Measurements from ENCODE around the gene CTSW. TPM values are rescaled to one million over a fixed set of nuclear protein-coding genes. Genes with fewer than 3 reads are reported as not detected.

CTSW gene
- total RNA-seq, 1 experiment from 2014 or later: 1.8 TPM

DNA sequence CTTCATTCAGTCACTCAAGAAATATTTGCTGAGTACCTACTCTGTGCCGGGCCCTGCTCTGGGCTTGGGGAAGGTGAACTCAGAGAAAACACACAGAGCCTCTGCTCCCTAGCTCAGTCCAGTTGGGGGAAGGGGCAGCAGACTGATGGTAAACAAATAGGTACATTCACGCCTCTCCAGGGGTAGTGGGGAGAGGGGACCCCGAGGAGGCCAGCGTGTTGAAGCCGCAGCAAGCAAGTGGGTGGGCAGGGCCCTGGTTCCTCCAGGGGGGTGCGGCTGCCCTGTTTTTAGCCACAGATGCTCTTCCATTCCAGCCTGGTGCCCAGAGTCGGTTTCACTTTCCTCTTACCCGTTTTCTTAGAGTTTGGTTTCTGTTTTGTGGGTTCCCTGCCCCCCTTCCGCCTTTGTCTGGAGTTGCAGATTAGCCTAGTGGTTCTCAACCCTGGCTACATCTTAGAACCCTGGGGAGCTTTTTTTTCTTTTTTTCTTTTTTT lies 48.3 kb downstream of the CTSW start:
- DNase-seq (ENCODE audit: low spot score): no peak

GRCh38 chr11:65928667-65929066 lies 49.0 kb downstream of the CTSW start:
- no peak for DNase-seq (ENCODE audit: low spot score)

DNA sequence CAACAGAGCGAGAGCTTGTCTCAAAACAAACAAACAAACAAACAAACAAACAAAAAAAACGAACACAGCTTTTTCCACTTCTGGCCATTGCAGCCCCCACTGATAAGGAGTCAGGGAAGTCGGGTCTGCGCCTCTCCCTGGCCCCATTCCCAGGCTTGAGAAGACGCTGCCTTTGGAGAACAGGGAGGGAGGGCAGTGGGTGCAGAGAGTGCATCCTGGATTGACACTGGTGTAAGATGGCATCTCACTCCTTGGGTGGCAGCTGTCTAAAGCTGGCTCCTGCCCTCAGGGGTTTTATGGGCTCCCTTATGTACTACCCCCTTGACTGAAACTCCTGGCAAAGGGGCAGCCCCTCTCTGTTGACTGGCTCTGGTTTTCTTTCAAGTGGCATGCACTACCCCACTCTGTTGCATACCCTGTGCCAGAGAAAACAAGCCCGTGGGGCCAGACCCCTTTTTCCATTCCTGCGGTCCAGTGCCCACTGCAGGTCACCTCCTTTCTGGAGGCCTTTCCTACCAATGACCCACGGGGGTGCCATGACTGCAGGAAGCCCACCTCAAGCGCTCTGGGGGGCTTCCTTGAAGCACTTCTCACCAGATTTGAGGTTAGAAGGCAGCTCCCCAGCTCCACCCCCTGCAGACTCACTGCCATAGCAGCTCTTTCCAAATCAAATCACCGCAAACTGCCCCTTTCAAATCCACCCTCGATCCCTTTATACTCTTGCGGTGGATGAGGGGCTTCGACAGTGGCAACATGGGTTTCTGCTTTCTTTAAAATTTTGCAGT lies 52.3 kb downstream of the CTSW start:
- no peak for DNase-seq (ENCODE audit: low spot score)

- DNase-seq (ENCODE audit: low spot score): no peak
These were observed 52.9 kb downstream of the CTSW start for GRCh38 chr11:65932558-65932919.

Other genes starting within 250 kb of the CTSW start
- gene SIPA1, start 241.7 kb upstream of the CTSW start, total RNA-seq (2014; rRNA removed; shearing (Covaris generic)): 10.4 and 19.5 TPM in 2 replicates
- gene RELA, start 216.9 kb upstream of the CTSW start, total RNA-seq (2014; rRNA removed; shearing (Covaris generic)): 24.9 and 29.7 TPM in 2 replicates
- gene KAT5, start 167.6 kb upstream of the CTSW start, total RNA-seq (2014; rRNA removed; shearing (Covaris generic)): 26.1 and 37.3 TPM in 2 replicates
- gene RNASEH2C, start 159.0 kb upstream of the CTSW start, total RNA-seq (2014; rRNA removed; shearing (Covaris generic)): 81.0 and 84.7 TPM in 2 replicates
- gene AP5B1, start 98.9 kb upstream of the CTSW start, total RNA-seq (2014; rRNA removed; shearing (Covaris generic)): 13.2 and 14.8 TPM in 2 replicates
- gene OVOL1, start 92.8 kb upstream of the CTSW start, total RNA-seq (2014; rRNA removed; shearing (Covaris generic)): not detected in 2 replicates
- gene SNX32, start 45.9 kb upstream of the CTSW start, total RNA-seq (2014; rRNA removed; shearing (Covaris generic)): not detected in 2 replicates
- gene CFL1, start 21.7 kb upstream of the CTSW start, total RNA-seq (2014; rRNA removed; shearing (Covaris generic)): 1,263 and 1,396 TPM in 2 replicates
- gene MUS81, start 19.4 kb upstream of the CTSW start, total RNA-seq (2014; rRNA removed; shearing (Covaris generic)): 27.1 and 35.3 TPM in 2 replicates
- 48.5 and 56.8 TPM in 2 replicates for gene EFEMP2, start 7.0 kb upstream of the CTSW start, total RNA-seq (2014; rRNA removed; shearing (Covaris generic))
- gene FIBP, start 8.6 kb downstream of the CTSW start, total RNA-seq (2014; rRNA removed; shearing (Covaris generic)): 131 and 171 TPM in 2 replicates
- 27.3 and 28.0 TPM in 2 replicates for gene CCDC85B, start 10.8 kb downstream of the CTSW start, total RNA-seq (2014; rRNA removed; shearing (Covaris generic))
- 71.3 and 109 TPM in 2 replicates for gene FOSL1, start 20.6 kb downstream of the CTSW start, total RNA-seq (2014; rRNA removed; shearing (Covaris generic))
- gene C11orf68, start 39.2 kb downstream of the CTSW start, total RNA-seq (2014; rRNA removed; shearing (Covaris generic)): 22.2 and 27.3 TPM in 2 replicates
- 259 and 262 TPM in 2 replicates for gene DRAP1, start 39.6 kb downstream of the CTSW start, total RNA-seq (2014; rRNA removed; shearing (Covaris generic))
- gene TSGA10IP, start 65.6 kb downstream of the CTSW start, total RNA-seq (2014; rRNA removed; shearing (Covaris generic)): not detected in 2 replicates
- 35.8 and 54.8 TPM in 2 replicates for gene SART1, start 81.9 kb downstream of the CTSW start, total RNA-seq (2014; rRNA removed; shearing (Covaris generic))
- gene EIF1AD, start 122.3 kb downstream of the CTSW start, total RNA-seq (2014; rRNA removed; shearing (Covaris generic)): 45.6 and 54.5 TPM in 2 replicates
- gene BANF1, start 122.7 kb downstream of the CTSW start, total RNA-seq (2014; rRNA removed; shearing (Covaris generic)): 53.2 and 72.3 TPM in 2 replicates
- gene CST6, start 132.2 kb downstream of the CTSW start, total RNA-seq (2014; rRNA removed; shearing (Covaris generic)): not detected in 2 replicates
- gene CATSPER1, start 146.6 kb downstream of the CTSW start, total RNA-seq (2014; rRNA removed; shearing (Covaris generic)): 0.29 and 0.41 TPM in 2 replicates
- gene GAL3ST3, start 169.3 kb downstream of the CTSW start, total RNA-seq (2014; rRNA removed; shearing (Covaris generic)): not detected in 2 replicates
- 172 and 177 TPM in 2 replicates for gene SF3B2, start 172.5 kb downstream of the CTSW start, total RNA-seq (2014; rRNA removed; shearing (Covaris generic))
- 15.1 and 18.0 TPM in 2 replicates for gene PACS1, start 190.4 kb downstream of the CTSW start, total RNA-seq (2014; rRNA removed; shearing (Covaris generic))